K562 (cell line): ENCODE measurements around the gene PRR16. TPM values are rescaled to one million over a fixed set of nuclear protein-coding genes. Genes with fewer than 3 reads are reported as not detected.
A peak's percentile ranks its signal among the peaks of the same experiment; 100 is the strongest.

Experiments used
- ATAC-seq: fragments of 200-7000 bp; cut with Tn5 transposase; 3 replicates; pipeline ENCODE4 v1.9.1; 2020; ENCODE audit warnings: moderate library complexity
- Bru-seq: library from RNA; stranded (reverse); fragments of 400-500 nt; gene quantifications from one replicate; lab custom pipeline; 2021; lab: Mats Ljungman, UMichigan
- BruChase-seq, 2 experiments: library from RNA; stranded (reverse); fragments of 400-500 nt; gene quantifications; one replicate each; lab custom pipeline; 2021; lab: Mats Ljungman, UMichigan
- BruUV-seq: library from RNA; stranded (reverse); fragments of 400-500 nt; replicated peaks from 2 replicates; lab custom pipeline; 2021; lab: Mats Ljungman, UMichigan
- CTCF ChIA-PET: fragments of 300-600 bp; formaldehyde crosslinking; extraction: SDS; loops from one replicate; lab custom pipeline; 2021; ENCODE audit warnings: low intra/inter-chr PET ratio; lab: Yijun Ruan, JAX
- POLR2A ChIA-PET: fragments of 300-600, 350-650 bp; sonication (Branson Sonifier 250); formaldehyde crosslinking; extraction: SDS; loops from one replicate; lab custom pipeline; 2021; ENCODE audit warnings: antibody characterized with exemption, inconsistent platforms; lab: Yijun Ruan, JAX
- DNase-seq, 4 experiments: peaks; one replicate each; pipeline versions ENCODE4 v3.0.0 to v3.0.0-alpha.2; 2011 to 2018; ENCODE audit warnings: low spot score in 3 of 4, mixed read lengths in 3 of 4; ENCODE audit errors: extremely low read depth in 1 of 4
- FAIRE-seq: peaks from 2 replicates; lab custom pipeline; 2011; peaks lifted over from hg19 to GRCh38; lab: Jason Lieb, UNC
- H2AFZ ChIP-seq: 2 replicates; pipeline ENCODE4 v1.6.0; 2011; ENCODE audit warnings: low read depth, low read length, control low read depth, inconsistent platforms
- H3K27ac ChIP-seq: fragments of 200-600 bp; 3 replicates; pipeline ENCODE4 v1.8.0; 2011; ENCODE audit warnings: low read depth, mild to moderate bottlenecking, control low read depth, inconsistent platforms, low read length, moderate library complexity, mixed read lengths; ENCODE audit errors: extremely low read depth
- H3K27me3 ChIP-seq, 2 experiments: fragments of 300-600 bp in 1 of 2; 2 replicates in 1 of 2; 3 replicates in 1 of 2; pipeline versions ENCODE4 v1.6.0 to v1.8.0; 2011; ENCODE audit warnings: inconsistent platforms in 2 of 2, low read length in 2 of 2, mild to moderate bottlenecking in 1 of 2, mixed read lengths in 1 of 2, moderate library complexity in 1 of 2; ENCODE audit not compliant: control insufficient read depth in 2 of 2, insufficient read depth in 2 of 2
- H3K36me3 ChIP-seq: fragments of 300-600 bp; 3 replicates; pipeline ENCODE4 v1.8.0; 2011; ENCODE audit warnings: mild to moderate bottlenecking, low read length, inconsistent platforms; ENCODE audit not compliant: control insufficient read depth, insufficient read depth
- H3K4me1 ChIP-seq, 2 experiments: fragments of 200-600 bp in 1 of 2; replicated peaks in 1 of 2; 2 replicates in 1 of 2; 3 replicates in 1 of 2; pipeline versions ENCODE4 v1.5.1 to v1.8.0; 2011; ENCODE audit warnings: inconsistent platforms in 2 of 2, low read length in 2 of 2, mild to moderate bottlenecking in 1 of 2, mixed read lengths in 1 of 2, moderate library complexity in 1 of 2; ENCODE audit not compliant: control insufficient read depth in 2 of 2, insufficient read depth in 2 of 2
- H3K4me2 ChIP-seq: 2 replicates; pipeline ENCODE4 v1.6.1; 2011; ENCODE audit warnings: low read length, control low read depth, inconsistent platforms, mixed read lengths; ENCODE audit not compliant: insufficient read depth
- H3K4me3 ChIP-seq: fragments of 200-600 bp; sonication (generic), shearing (Covaris generic); 2 replicates; pipeline ENCODE4 v1.5.1; 2016; ENCODE audit warnings: control low read depth, inconsistent platforms
- H3K79me2 ChIP-seq: fragments of 200-600 bp; 3 replicates; pipeline ENCODE4 v1.8.0; 2011; ENCODE audit warnings: low read length, inconsistent platforms; ENCODE audit not compliant: control insufficient read depth, insufficient read depth
- H3K9ac ChIP-seq, 2 experiments: 2 replicates each; pipeline versions ENCODE4 v1.6.0 to v1.6.1; 2011; ENCODE audit warnings: low read depth in 2 of 2, low read length in 2 of 2, control low read depth in 1 of 2, inconsistent platforms in 1 of 2, mild to moderate bottlenecking in 1 of 2, mixed read lengths in 1 of 2; ENCODE audit not compliant: insufficient read depth in 1 of 2
- H3K9me1 ChIP-seq: one replicate; pipeline ENCODE4 v1.6.0; 2011; ENCODE audit warnings: inconsistent platforms, mild to moderate bottlenecking, low read length, moderate library complexity; ENCODE audit not compliant: control insufficient read depth, insufficient read depth
- H3K9me3 ChIP-seq: replicated peaks from 2 replicates; pipeline ENCODE4 v1.5.1; 2011; ENCODE audit warnings: low read depth, low read length, inconsistent platforms; ENCODE audit not compliant: control insufficient read depth, insufficient read depth
- H4K20me1 ChIP-seq: replicated peaks from 2 replicates; pipeline ENCODE4 v1.6.1; 2011; ENCODE audit warnings: low read length, inconsistent platforms, mixed read lengths; ENCODE audit not compliant: control insufficient read depth, insufficient read depth
- CTBP1 ChIP-seq: fragments of 450-650 bp; IDR thresholded peaks from 2 replicates; pipeline ENCODE4 v1.6.1; 2016; ENCODE audit warnings: borderline replicate concordance
- SMAD4 ChIP-seq: fragments of 250-450 bp; sonication (Bioruptor Pico); conservative IDR thresholded peaks from 2 replicates; pipeline ENCODE4 v1.8.0; 2021; ENCODE audit warnings: inconsistent platforms, mild to moderate bottlenecking, moderate library complexity
- WGBS: fragments of 100-300 bp; shearing (Covaris generic); methylation state at CpG from one replicate; pipeline ENCODE4 v1.1.6; 2016; ENCODE audit warnings: low coverage, mixed read lengths; ENCODE audit not compliant: insufficient coverage; ENCODE audit errors: missing lambda C conversion rate; 5-methylcytosine and 5-hydroxymethylcytosine counted together
- in situ Hi-C: fragments of 300-500 bp; cut with MboI; formaldehyde crosslinking; loops from 4 replicates; pipeline ENCODE4 v1.15.0; 2018; ENCODE audit warnings: inconsistent platforms, mixed read lengths
- intact Hi-C: fragments of 100-400 bp; cut with micrococcal nuclease; formaldehyde crosslinking; loops from 2 replicates; pipeline ENCODE4 v1.14.2; 2022
- long read RNA-seq, 3 experiments: library from polyadenylated mRNA in 2 of 3; library from RNA in 1 of 3; unstranded in 2 of 3; stranded (forward) in 1 of 3; transcript quantifications; one replicate each; pipeline ENCODE4 v2.0.0, GENCODE V29; 2019 to 2022
- polyA minus RNA-seq, 3 experiments: library from RNA; depleted of rRNA, polyadenylated mRNA; stranded (reverse); fragments of >200 nt; gene quantifications; 2 replicates each; pipeline ENCODE4 v1.2.3, GENCODE V29; 2011
- polyA plus RNA-seq, 8 experiments: library from polyadenylated mRNA; depleted of rRNA in 4 of 8; stranded (reverse) in 5 of 8; unstranded in 3 of 8; fragments of >200 nt; fragmentation: Nextera tagmentation in 2 of 8; fragmentation: Illumina TruSeq in 1 of 8; extraction: Ambion mirVana in 2 of 8; extraction: Trizol in 1 of 8; gene quantifications; 2 replicates each; pipeline versions ENCODE4 v1.2.1 to v1.2.3, GENCODE V29; 2011 to 2014; ENCODE audit warnings: inconsistent platforms in 1 of 8, missing spikeins in 1 of 8
- total RNA-seq, 7 experiments: library from RNA; depleted of rRNA in 6 of 7; stranded (reverse); fragments of >200 nt in 6 of 7; fragmentation: Illumina TruSeq in 2 of 7; extraction: Trizol in 2 of 7; gene quantifications; 2 replicates each; pipeline versions ENCODE4 v1.2.1 to v1.2.3, GENCODE V29; 2011 to 2021; ENCODE audit warnings: low replicate concordance in 1 of 7
- TF ChIP-seq, protein P1 (sequence below): fragments of 250-450 bp; sonication (Bioruptor Pico); IDR thresholded peaks from 2 replicates; pipeline ENCODE4 v1.8.0; 2021; ENCODE audit warnings: borderline replicate concordance, mild to moderate bottlenecking, moderate library complexity; ENCODE audit not compliant: poor library complexity, severe bottlenecking
- TF ChIP-seq, protein P2 (sequence below), 2 experiments: fragments of 450-650 bp in 1 of 2; sonication (generic) in 1 of 2; formaldehyde crosslinking in 1 of 2; IDR thresholded peaks in 1 of 2; conservative IDR thresholded peaks in 1 of 2; 2 replicates each; pipeline versions ENCODE4 v1.6.1 to v1.8.1; 2016 to 2023; ENCODE audit warnings: mild to moderate bottlenecking in 2 of 2, moderate library complexity in 2 of 2, inconsistent platforms in 1 of 2, missing genetic modification reagents in 1 of 2
- TF ChIP-seq, protein P3 (sequence below): fragments of 450-650 bp; IDR thresholded peaks from 2 replicates; pipeline ENCODE4 v1.6.1; 2014; ENCODE audit warnings: low read depth, mild to moderate bottlenecking, moderate library complexity, borderline replicate concordance
- TF ChIP-seq, protein P4 (sequence below): fragments of 250-450 bp; sonication (Bioruptor Pico); IDR thresholded peaks from 2 replicates; pipeline ENCODE4 v1.5.0; 2020; ENCODE audit warnings: mild to moderate bottlenecking
- TF ChIP-seq, protein P5 (sequence below): IDR thresholded peaks from 2 replicates; pipeline ENCODE4 v1.6.1; 2011; ENCODE audit warnings: borderline replicate concordance, low read depth, mild to moderate bottlenecking, moderate library complexity, low read length; ENCODE audit not compliant: insufficient read depth, poor library complexity, severe bottlenecking

The PRR16 gene
- total RNA-seq (2011; cell fraction: chromatin; rRNA removed; ENCODE audit: low replicate concordance) = 1.2 and 4.0 TPM in 2 replicates
- 1.2 and 2.8 TPM in 2 replicates for total RNA-seq (2011; cell fraction: nucleolus; rRNA removed)
- total RNA-seq (2011; cell fraction: nucleoplasm; rRNA removed) = 1.5 and 2.6 TPM in 2 replicates
- total RNA-seq (2014; rRNA removed) = 3.3 TPM in 2 replicates
- 3.5 and 4.1 TPM in 2 replicates for total RNA-seq (2014; rRNA removed; fragmentation: Illumina TruSeq; extraction: Trizol)
- 3.3 TPM in 2 replicates for total RNA-seq (2015; rRNA removed; fragmentation: Illumina TruSeq; extraction: Trizol)
- total RNA-seq (2021) = 4.9 and 7.6 TPM in 2 replicates
- polyA plus RNA-seq (2011; rRNA removed) = 0.16 and 0.61 TPM in 2 replicates
- 0.66 TPM in 1 of 2 replicates, not detected in the other for polyA plus RNA-seq (2011; cell fraction: cytosol; rRNA removed)
- 0.74 TPM in 1 of 2 replicates, not detected in the other for polyA plus RNA-seq (2011; cell fraction: nucleus; rRNA removed)
- 5.6 and 12.1 TPM in 2 replicates for polyA plus RNA-seq (2012)
- polyA plus RNA-seq (2014; fragmentation: Illumina TruSeq; extraction: Trizol) = 10.1 and 10.4 TPM in 2 replicates
- 1 to 10 TPM; 1.8 to 3.1 TPM for polyA plus RNA-seq (2014; fragmentation: Nextera tagmentation; extraction: Ambion mirVana)
- polyA plus RNA-seq (2014; rRNA removed) = 5.8 and 7.2 TPM in 2 replicates
- 1.3 TPM in 1 of 2 replicates, not detected in the other for polyA minus RNA-seq (2011; rRNA and poly(A)+ RNA removed)
- polyA minus RNA-seq (2011; cell fraction: cytosol; rRNA and poly(A)+ RNA removed) = not detected in 2 replicates
- polyA minus RNA-seq (2011; cell fraction: nucleus; rRNA and poly(A)+ RNA removed) = 1.1 TPM in 1 of 2 replicates, not detected in the other
- percentile 71 among the genes with signal in this experiment for Bru-seq, nascent RNA
- BruChase-seq, experiment 1, labeled RNA remaining after a 2-hour chase = percentile 80 among the genes with signal in this experiment
- percentile 70 among the genes with signal in this experiment for BruChase-seq, experiment 2, labeled RNA remaining after a 6-hour chase
- long read RNA-seq, experiment 1, partial matches to known transcripts = 3 of 9 reads
- long read RNA-seq, experiment 1, other reads (novel, unspliced or antisense) = 6 of 9 reads
- long read RNA-seq, experiment 2, partial matches to known transcripts = 0 of 2 reads
- long read RNA-seq, experiment 2, other reads (novel, unspliced or antisense) = 2 of 2 reads
- long read RNA-seq, experiment 3, partial matches to known transcripts = 0 of 3 reads
- long read RNA-seq, experiment 3, other reads (novel, unspliced or antisense) = 3 of 3 reads

DNA sequence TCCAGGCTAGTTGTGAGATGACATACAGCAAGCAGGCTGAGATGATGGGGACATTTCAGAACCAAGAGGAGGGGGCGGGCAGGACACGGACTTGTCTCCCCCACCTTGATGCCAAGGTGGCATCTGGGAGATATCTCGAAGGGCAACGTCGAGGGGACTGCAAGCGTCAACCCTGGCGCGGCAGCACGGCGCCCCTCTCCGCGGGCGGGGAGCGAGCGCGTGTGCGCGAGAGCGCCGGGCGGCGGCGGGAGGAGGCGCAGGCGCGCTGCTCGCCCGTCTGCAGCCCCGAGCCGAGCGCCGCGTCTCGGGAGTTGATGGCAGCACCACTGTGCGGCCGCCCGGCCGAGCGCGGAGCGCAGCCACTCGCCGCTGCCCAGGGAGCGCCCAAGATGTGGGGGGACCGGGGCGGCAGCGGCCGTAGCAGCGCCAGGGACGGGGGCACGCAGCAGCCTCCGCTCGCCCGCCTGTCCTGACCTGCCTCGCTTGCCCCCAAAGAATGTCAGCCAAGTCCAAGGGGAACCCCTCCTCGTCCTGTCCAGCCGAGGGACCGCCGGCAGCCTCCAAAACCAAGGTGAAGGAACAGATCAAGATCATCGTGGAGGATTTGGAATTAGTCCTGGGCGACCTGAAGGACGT lies at the start of gene PRR16:
Gene PRR16 (plus strand): TSS at position 310 of the 636 bp plus-strand sequence.
- in situ Hi-C loops = no loop called here
- no peaks in the 10 kb centered on the region for H3K36me3 ChIP-seq
- peak; percentile 82 for ATAC-seq
- H3K4me3 ChIP-seq = peak within 1 kb of the TSS; percentile 54
- intact Hi-C loops = no loop called here
- peaks cover 37% of the 10 kb centered on the region for H3K79me2 ChIP-seq
- peaks cover 3 to 10% of the 10 kb centered on the region in 2 experiments; a peak in 3 of 5 replicates for H3K4me1 ChIP-seq
- H4K20me1 ChIP-seq = no peaks in the 10 kb centered on the region
- BruUV-seq = no TSS peak
- H3K9me1 ChIP-seq = no peaks in the 10 kb centered on the region
- H3K9ac ChIP-seq = peak within 1 kb of the TSS; percentile 35 to 90
- no peaks in the 10 kb centered on the region for H3K9me3 ChIP-seq
- no peaks in the 10 kb centered on the region for H3K27me3 ChIP-seq
- ChIA-PET CTCF (interaction anchor here (0.6 kb wide), 1 partner anchor 116 kb away, joined by 4 read pairs; no protein-coding TSS in a partner anchor), POLR2A (no interaction called here)
- 3% methylated on average over 29 of the region's 62 CpGs for WGBS
- peak within 1 kb of the TSS; percentile 79 for H3K4me2 ChIP-seq
- peak; percentile 17 to 67 (median 39) for DNase-seq
- peak within 1 kb of the TSS; percentile 46 for H3K27ac ChIP-seq
- H2AFZ ChIP-seq = peak within 1 kb of the TSS; percentile 92
- no peak for FAIRE-seq
- TF ChIP-seq, protein P1, sequence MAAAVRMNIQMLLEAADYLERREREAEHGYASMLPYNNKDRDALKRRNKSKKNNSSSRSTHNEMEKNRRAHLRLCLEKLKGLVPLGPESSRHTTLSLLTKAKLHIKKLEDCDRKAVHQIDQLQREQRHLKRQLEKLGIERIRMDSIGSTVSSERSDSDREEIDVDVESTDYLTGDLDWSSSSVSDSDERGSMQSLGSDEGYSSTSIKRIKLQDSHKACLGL = no peak
- TF ChIP-seq SMAD4 (peak; percentile 47), CTBP1 (peak; percentile 80)
- TF ChIP-seq, protein P2, sequence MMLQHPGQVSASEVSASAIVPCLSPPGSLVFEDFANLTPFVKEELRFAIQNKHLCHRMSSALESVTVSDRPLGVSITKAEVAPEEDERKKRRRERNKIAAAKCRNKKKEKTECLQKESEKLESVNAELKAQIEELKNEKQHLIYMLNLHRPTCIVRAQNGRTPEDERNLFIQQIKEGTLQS (IDR thresholded peaks at IDR 0.05) = no peak
- TF ChIP-seq, protein P2 (CRISPR knock-in tag; conservative IDR thresholded peaks at IDR 0.05) = no peak
- TF ChIP-seq, protein P3, sequence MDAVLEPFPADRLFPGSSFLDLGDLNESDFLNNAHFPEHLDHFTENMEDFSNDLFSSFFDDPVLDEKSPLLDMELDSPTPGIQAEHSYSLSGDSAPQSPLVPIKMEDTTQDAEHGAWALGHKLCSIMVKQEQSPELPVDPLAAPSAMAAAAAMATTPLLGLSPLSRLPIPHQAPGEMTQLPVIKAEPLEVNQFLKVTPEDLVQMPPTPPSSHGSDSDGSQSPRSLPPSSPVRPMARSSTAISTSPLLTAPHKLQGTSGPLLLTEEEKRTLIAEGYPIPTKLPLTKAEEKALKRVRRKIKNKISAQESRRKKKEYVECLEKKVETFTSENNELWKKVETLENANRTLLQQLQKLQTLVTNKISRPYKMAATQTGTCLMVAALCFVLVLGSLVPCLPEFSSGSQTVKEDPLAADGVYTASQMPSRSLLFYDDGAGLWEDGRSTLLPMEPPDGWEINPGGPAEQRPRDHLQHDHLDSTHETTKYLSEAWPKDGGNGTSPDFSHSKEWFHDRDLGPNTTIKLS = peak; percentile 37; the same call in 1 of the 2 replicates
- TF ChIP-seq, protein P4, sequence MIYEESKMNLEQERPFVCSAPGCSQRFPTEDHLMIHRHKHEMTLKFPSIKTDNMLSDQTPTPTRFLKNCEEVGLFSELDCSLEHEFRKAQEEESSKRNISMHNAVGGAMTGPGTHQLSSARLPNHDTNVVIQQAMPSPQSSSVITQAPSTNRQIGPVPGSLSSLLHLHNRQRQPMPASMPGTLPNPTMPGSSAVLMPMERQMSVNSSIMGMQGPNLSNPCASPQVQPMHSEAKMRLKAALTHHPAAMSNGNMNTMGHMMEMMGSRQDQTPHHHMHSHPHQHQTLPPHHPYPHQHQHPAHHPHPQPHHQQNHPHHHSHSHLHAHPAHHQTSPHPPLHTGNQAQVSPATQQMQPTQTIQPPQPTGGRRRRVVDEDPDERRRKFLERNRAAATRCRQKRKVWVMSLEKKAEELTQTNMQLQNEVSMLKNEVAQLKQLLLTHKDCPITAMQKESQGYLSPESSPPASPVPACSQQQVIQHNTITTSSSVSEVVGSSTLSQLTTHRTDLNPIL (CRISPR knock-in tag) = no peak
- TF ChIP-seq, protein P5, sequence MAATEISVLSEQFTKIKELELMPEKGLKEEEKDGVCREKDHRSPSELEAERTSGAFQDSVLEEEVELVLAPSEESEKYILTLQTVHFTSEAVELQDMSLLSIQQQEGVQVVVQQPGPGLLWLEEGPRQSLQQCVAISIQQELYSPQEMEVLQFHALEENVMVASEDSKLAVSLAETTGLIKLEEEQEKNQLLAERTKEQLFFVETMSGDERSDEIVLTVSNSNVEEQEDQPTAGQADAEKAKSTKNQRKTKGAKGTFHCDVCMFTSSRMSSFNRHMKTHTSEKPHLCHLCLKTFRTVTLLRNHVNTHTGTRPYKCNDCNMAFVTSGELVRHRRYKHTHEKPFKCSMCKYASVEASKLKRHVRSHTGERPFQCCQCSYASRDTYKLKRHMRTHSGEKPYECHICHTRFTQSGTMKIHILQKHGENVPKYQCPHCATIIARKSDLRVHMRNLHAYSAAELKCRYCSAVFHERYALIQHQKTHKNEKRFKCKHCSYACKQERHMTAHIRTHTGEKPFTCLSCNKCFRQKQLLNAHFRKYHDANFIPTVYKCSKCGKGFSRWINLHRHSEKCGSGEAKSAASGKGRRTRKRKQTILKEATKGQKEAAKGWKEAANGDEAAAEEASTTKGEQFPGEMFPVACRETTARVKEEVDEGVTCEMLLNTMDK = peak; percentile 9
